Measurements from ENCODE around the gene MRM1. TPM values are rescaled to one million over a fixed set of nuclear protein-coding genes. Genes with fewer than 3 reads are reported as not detected.

MRM1 gene
- total RNA-seq (1 to 10 TPM; 2.8 to 5.3 (median 3.9) TPM), polyA plus RNA-seq (10 to 100 TPM in 1 of 3 donors, 1 to 10 TPM in 2; 5.4 to 15.0 (median 8.3) TPM)

- 0% methylated on average over 60 of the region's 60 CpGs for WGBS, 2 donors
- peak; percentile 96 for DNase-seq
- Histone ChIP-seq H3K36me3 (peaks cover 0 to 4% (median 0%) of the 10 kb centered on the region in 4 donors), H3K4me1 (peaks cover 0 to 29% (median 19%) of the 10 kb centered on the region in 4 donors), H3K27me3 (no peaks in the 10 kb centered on the region), H3K27ac (peak within 1 kb of the TSS; percentile 80 to 89 (median 83)), H3K4me3 (peak within 1 kb of the TSS; percentile 68 to 97 (median 84)), H3K9me3 (no peaks in the 10 kb centered on the region)
- intact Hi-C loops (cut with DNase I) = loop anchor here (2.0 to 10.0 kb wide), 4 partner anchors 57 to 753 kb away; partner anchors contain the start of gene GGNBP2
- TF ChIP-seq POLR2AphosphoS5 (IDR thresholded peaks at IDR 0.05) (peak; percentile 74 to 90 (median 87)), POLR2A (IDR thresholded peaks at IDR 0.05) (peak; percentile 34 to 73), EP300 (IDR thresholded peaks at IDR 0.05) (no peak)
- TF ChIP-seq, protein P1, sequence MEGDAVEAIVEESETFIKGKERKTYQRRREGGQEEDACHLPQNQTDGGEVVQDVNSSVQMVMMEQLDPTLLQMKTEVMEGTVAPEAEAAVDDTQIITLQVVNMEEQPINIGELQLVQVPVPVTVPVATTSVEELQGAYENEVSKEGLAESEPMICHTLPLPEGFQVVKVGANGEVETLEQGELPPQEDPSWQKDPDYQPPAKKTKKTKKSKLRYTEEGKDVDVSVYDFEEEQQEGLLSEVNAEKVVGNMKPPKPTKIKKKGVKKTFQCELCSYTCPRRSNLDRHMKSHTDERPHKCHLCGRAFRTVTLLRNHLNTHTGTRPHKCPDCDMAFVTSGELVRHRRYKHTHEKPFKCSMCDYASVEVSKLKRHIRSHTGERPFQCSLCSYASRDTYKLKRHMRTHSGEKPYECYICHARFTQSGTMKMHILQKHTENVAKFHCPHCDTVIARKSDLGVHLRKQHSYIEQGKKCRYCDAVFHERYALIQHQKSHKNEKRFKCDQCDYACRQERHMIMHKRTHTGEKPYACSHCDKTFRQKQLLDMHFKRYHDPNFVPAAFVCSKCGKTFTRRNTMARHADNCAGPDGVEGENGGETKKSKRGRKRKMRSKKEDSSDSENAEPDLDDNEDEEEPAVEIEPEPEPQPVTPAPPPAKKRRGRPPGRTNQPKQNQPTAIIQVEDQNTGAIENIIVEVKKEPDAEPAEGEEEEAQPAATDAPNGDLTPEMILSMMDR (IDR thresholded peaks at IDR 0.05) = no peak
Measured at GRCh38 chr17:36601303-36602029, at the start of gene MRM1. MRM1 (plus strand) TSS chr17:36601583; CDS start chr17:36601811, 228 bp downstream.

GRCh38 chr17:36553459-36553858 is 47.9 kb upstream of the MRM1 start:
- Histone ChIP-seq H3K27me3 (no peaks in the 10 kb centered on the region), H3K4me3 (no peak overlapping the region), H3K36me3 (peaks cover under 1 to 39% (median 20%) of the 10 kb centered on the region in 4 donors), H3K27ac (no peak overlapping the region), H3K4me1 (peaks cover 0 to 57% (median 38%) of the 10 kb centered on the region in 4 donors), H3K9me3 (no peaks in the 10 kb centered on the region)
- intact Hi-C loops (cut with DNase I) = no loop called here
- TF ChIP-seq EP300 (IDR thresholded peaks at IDR 0.05) (no peak), POLR2A (IDR thresholded peaks at IDR 0.05) (no peak), POLR2AphosphoS5 (IDR thresholded peaks at IDR 0.05) (no peak)
- TF ChIP-seq, protein P1 (IDR thresholded peaks at IDR 0.05) = no peak
- 72 to 91% methylated on average over 3 of the region's 3 CpGs for WGBS, 2 donors
- no peak for DNase-seq

- TF ChIP-seq POLR2A (IDR thresholded peaks at IDR 0.05) (no peak), EP300 (IDR thresholded peaks at IDR 0.05) (no peak), POLR2AphosphoS5 (IDR thresholded peaks at IDR 0.05) (no peak)
- TF ChIP-seq, protein P1 (IDR thresholded peaks at IDR 0.05) = no peak
- intact Hi-C loops (cut with DNase I) = no loop called here
- no peak overlapping the region for H3K27ac ChIP-seq
- peaks cover 16 to 94% (median 33%) of the 10 kb centered on the region in 4 donors for H3K36me3 ChIP-seq
- no peaks in the 10 kb centered on the region for H3K4me1 ChIP-seq
- no peak for DNase-seq
- H3K27me3 ChIP-seq = no peaks in the 10 kb centered on the region
- no peaks in the 10 kb centered on the region for H3K9me3 ChIP-seq
- WGBS, 2 donors = 96% methylated on average over 4 of the region's 4 CpGs
- H3K4me3 ChIP-seq = no peak overlapping the region
Measured at GRCh38 chr17:36566081-36566480, 35.3 kb upstream of the MRM1 start.

DNA sequence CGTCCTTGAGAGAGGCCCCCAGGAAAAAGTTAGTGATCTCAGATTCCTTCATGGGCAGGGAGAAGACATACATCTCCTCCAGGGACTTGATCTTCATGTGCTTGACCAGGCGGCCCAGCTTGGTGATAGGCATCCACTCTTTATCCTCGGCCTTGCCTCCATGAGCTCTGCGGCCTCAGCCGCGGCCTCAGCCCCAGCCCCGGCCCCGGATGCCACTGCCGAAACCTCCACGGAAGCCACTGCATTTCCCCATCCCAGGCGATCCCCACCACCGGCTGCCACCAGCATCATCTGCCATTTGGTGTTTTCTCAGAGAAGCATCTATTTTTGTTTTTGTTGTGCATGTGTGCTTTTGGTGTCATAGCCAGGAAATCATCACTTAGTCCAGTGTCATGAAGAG is 26.4 kb upstream of the MRM1 start:
- Histone ChIP-seq H3K27ac (no peak overlapping the region), H3K36me3 (peaks cover 12 to 77% (median 30%) of the 10 kb centered on the region in 4 donors), H3K27me3 (no peaks in the 10 kb centered on the region), H3K4me3 (no peak overlapping the region), H3K4me1 (no peaks in the 10 kb centered on the region), H3K9me3 (no peaks in the 10 kb centered on the region)
- TF ChIP-seq EP300 (IDR thresholded peaks at IDR 0.05) (no peak), POLR2A (IDR thresholded peaks at IDR 0.05) (no peak), POLR2AphosphoS5 (IDR thresholded peaks at IDR 0.05) (no peak)
- TF ChIP-seq, protein P1 (IDR thresholded peaks at IDR 0.05) = no peak
- 97% methylated on average over 12 of the region's 12 CpGs for WGBS, 2 donors
- DNase-seq = no peak
- intact Hi-C loops (cut with DNase I) = no loop called here
